Lower leg skin (tissue), 4 donors: ENCODE measurements around the gene PROM1. TPM values are rescaled to one million over a fixed set of nuclear protein-coding genes. Genes with fewer than 3 reads are reported as not detected.

ENCODE experiments used
- DNase-seq, 2 donors: peaks; one replicate each; pipeline ENCODE4 v3.0.0-alpha.2; 2019; ENCODE audit warnings: low spot score in 2 of 2
- H3K4me3 ChIP-seq: fragments of 200-600 bp; sonication (generic); 2 replicates; pipeline ENCODE4 v1.5.1; 2017; ENCODE audit warnings: mild to moderate bottlenecking, low read depth; ENCODE audit not compliant: poor library complexity, severe bottlenecking
- POLR2A ChIP-seq, 2 donors: fragments of 450-650 bp; IDR thresholded peaks; one replicate each; pipeline ENCODE4 v1.6.1; 2016 to 2017; ENCODE audit warnings: antibody characterized with exemption in 2 of 2, mild to moderate bottlenecking in 1 of 2, moderate library complexity in 1 of 2
- WGBS, 2 donors: methylation state at CpG; one replicate each; pipeline ENCODE4 v1.1.5; 2018; 5-methylcytosine and 5-hydroxymethylcytosine counted together
- intact Hi-C: fragments of 100-400 bp; cut with DNase I; formaldehyde crosslinking; loops from one replicate; pipeline ENCODE4 v1.15.0; 2023; ENCODE audit warnings: low total_unique reads
- total RNA-seq, 4 donors: library from RNA; depleted of rRNA; stranded (reverse); fragments of >200 nt; gene quantifications; one replicate each; pipeline ENCODE4 v1.1.0, GENCODE V29; 2016
- TF ChIP-seq, protein P1 (sequence below), 3 donors: fragments of 450-650 bp; IDR thresholded peaks; one replicate each; pipeline ENCODE4 v1.5.1; 2016; ENCODE audit warnings: antibody characterized with exemption in 3 of 3, mild to moderate bottlenecking in 3 of 3, moderate library complexity in 2 of 3

PROM1 gene
- total RNA-seq, 4 donors from 2014 or later = 1.3 to 7.6 (median 2.9) TPM

- intact Hi-C loops = no loop called here
- H3K4me3 ChIP-seq = no peak overlapping the region
- DNase-seq = no peak
- TF ChIP-seq, protein P1, sequence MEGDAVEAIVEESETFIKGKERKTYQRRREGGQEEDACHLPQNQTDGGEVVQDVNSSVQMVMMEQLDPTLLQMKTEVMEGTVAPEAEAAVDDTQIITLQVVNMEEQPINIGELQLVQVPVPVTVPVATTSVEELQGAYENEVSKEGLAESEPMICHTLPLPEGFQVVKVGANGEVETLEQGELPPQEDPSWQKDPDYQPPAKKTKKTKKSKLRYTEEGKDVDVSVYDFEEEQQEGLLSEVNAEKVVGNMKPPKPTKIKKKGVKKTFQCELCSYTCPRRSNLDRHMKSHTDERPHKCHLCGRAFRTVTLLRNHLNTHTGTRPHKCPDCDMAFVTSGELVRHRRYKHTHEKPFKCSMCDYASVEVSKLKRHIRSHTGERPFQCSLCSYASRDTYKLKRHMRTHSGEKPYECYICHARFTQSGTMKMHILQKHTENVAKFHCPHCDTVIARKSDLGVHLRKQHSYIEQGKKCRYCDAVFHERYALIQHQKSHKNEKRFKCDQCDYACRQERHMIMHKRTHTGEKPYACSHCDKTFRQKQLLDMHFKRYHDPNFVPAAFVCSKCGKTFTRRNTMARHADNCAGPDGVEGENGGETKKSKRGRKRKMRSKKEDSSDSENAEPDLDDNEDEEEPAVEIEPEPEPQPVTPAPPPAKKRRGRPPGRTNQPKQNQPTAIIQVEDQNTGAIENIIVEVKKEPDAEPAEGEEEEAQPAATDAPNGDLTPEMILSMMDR (IDR thresholded peaks at IDR 0.05) = no peak
- TF ChIP-seq POLR2A (IDR thresholded peaks at IDR 0.05) = no peak
- WGBS, 2 donors = 90 to 94% methylated on average over 4 of the region's 4 CpGs
These were observed 45.9 kb downstream of the PROM1 start for GRCh38 chr4:16037901-16038300.

DNA sequence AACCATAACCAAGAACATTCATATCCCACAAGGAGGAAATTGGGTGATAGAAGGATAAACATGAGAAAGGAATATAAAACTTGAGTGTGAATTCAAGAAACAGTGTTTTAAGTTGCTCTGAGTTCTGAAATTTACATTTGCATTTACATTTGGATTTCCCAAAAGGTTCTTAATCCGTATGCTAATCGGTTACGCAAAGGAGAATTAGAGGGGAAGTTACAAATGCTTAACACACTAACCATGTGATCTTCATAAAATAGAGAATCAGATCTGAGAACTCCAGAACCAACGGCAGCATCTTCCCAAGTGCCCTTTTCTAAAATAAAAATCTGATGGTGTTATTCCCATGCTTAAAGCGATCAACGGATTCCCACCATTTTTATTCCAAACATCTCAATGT is 48.0 kb downstream of the PROM1 start:
- intact Hi-C loops = no loop called here
- H3K4me3 ChIP-seq = no peak overlapping the region
- TF ChIP-seq POLR2A (IDR thresholded peaks at IDR 0.05) = no peak
- TF ChIP-seq, protein P1 (IDR thresholded peaks at IDR 0.05) = no peak
- no peak for DNase-seq
- 86 to 88% methylated on average over 6 of the region's 6 CpGs for WGBS, 2 donors

DNA sequence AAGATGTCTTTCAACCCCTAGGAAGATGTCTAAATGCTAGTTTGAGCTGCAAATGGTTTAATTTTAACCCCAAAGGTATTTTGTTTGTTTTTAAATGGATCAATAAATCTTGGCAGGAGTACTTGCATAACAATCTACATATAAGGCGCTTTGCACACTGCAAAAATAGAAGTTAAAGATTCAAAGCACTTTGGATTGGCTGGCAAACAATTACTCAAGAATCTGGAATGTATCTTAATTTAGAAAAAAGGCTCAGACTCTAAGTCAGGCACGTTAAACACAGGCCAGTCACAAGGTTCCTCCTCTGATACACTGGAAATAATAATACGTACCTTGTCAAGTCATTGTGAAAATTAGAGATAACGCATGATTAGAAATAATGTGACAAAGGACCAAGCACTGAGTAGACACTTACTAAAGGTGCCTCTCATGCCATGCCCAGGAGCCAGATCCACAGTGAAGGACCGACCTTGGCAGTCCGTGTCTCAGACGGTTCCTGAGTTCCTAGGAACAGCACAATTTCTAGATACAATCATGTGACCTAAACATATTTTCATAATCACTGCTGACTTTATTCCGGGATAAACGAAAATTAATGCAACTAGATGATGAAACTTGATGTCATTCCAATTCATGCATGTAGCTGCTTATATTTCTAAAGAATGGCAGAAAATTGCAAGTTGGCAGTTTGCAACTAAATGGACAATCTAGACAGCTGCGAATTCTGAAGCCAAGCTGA is 49.6 kb downstream of the PROM1 start:
- no peak for TF ChIP-seq POLR2A (IDR thresholded peaks at IDR 0.05)
- TF ChIP-seq, protein P1 (IDR thresholded peaks at IDR 0.05) = no peak
- intact Hi-C loops = loop anchor here (5.0 kb wide), 1 partner anchor 228 kb away; no protein-coding TSS in a partner anchor
- 48 to 54% methylated on average over 10 of the region's 10 CpGs for WGBS, 2 donors

DNA sequence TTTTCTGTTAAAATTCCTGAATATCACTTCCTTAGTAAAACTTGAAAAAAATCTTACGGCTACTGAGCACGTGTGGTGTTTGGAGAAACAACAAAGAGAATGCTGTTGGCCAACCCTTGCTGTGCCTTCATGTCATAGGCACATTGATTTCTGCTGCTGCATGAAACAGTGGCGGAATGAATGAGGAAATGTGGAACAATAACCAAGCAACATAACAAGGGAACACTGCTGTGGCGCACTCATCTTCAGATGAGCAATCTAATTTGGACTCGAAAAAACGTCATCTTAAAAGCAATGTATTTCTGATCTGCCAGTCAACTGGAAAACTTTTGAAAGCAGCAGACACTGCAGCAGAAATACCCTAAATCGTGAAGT is 51.4 kb downstream of the PROM1 start:
- intact Hi-C loops = loop anchor here (5.0 kb wide), 1 partner anchor 230 kb away; no protein-coding TSS in a partner anchor
- no peak overlapping the region for H3K4me3 ChIP-seq
- TF ChIP-seq, protein P1 (IDR thresholded peaks at IDR 0.05) = no peak
- no peak for TF ChIP-seq POLR2A (IDR thresholded peaks at IDR 0.05)
- no peak for DNase-seq
- 66 to 74% methylated on average over 7 of the region's 7 CpGs for WGBS, 2 donors

More for the DNA sequence above, 49.6 kb downstream of the PROM1 start:
- no peak overlapping the region for H3K4me3 ChIP-seq
- DNase-seq = no peak

DNA sequence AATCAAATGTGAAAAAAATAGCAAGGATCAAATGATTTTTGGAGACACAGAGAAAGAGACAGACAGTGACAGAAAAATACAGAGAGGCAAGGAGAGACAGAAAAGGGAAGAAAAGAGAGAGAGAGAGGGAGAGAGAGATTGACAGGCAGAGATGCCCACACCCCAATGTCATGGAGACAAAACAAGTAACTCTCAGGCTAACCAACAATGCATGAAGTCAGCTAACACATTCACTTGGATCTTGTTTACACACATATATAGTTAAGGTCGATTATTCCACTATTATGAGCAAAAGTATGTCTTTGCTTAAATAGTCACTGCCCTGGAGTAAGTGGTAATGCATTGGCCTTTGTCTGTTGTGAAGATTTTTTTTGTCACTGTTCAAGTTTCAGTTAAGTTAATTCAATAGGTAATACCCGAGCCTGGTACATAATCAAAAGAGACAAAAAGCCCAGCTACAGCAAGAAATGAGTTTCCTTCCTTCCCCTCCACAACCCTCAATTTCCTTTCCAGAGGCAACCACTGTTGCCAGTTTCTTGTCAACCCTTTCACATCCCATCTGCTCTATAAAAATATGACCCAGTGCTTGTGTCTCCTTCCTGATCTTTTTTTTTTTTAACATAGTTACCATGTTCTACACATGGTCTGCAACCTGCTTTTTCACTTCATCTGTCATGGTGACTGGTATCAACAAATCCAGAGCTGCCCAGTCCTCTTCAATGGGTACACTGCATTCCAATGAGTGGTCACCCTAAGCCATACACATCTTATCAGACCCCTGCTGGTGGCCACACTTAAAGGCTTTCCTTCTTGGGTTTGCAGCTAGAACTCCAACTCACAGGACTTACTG is 52.1 kb downstream of the PROM1 start:
- TF ChIP-seq, protein P1 (IDR thresholded peaks at IDR 0.05) = no peak
- TF ChIP-seq POLR2A (IDR thresholded peaks at IDR 0.05) = no peak
- DNase-seq = no peak
- intact Hi-C loops = loop anchor here (5.0 kb wide), 1 partner anchor 231 kb away; no protein-coding TSS in a partner anchor
- 37 to 44% methylated on average over 2 of the region's 2 CpGs for WGBS, 2 donors
- no peak overlapping the region for H3K4me3 ChIP-seq
